ENCODE results near the gene MAN1A1. TPM values are rescaled to one million over a fixed set of nuclear protein-coding genes. Genes with fewer than 3 reads are reported as not detected.

MAN1A1 gene
- total RNA-seq, 2 donors from 2014 or later = 41.7 to 43.7 TPM

DNA sequence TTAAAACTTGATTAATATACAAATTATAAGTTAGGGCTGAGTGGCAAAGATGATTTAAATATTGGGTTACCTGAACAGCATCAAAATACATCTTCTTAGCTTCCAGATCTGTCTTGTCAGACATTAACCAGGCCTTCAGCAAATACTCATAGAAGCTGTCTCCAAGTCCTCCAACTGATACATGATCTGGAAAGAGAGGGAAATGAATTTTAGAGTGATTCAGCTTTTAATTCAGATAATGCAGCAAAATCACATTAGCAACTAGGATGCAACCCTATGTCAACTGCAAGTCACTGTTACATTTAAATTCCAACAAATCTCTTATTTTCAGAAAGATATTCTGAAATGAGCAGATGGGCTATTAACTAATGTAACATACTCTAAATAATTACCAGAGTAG lies 155.9 kb downstream of the MAN1A1 start:
- no peaks in the 10 kb centered on the region for H3K27me3 ChIP-seq (ENCODE audit: control insufficient read depth, insufficient read depth, low read length, poor library complexity, severe bottlenecking)
- TF ChIP-seq, protein P1, sequence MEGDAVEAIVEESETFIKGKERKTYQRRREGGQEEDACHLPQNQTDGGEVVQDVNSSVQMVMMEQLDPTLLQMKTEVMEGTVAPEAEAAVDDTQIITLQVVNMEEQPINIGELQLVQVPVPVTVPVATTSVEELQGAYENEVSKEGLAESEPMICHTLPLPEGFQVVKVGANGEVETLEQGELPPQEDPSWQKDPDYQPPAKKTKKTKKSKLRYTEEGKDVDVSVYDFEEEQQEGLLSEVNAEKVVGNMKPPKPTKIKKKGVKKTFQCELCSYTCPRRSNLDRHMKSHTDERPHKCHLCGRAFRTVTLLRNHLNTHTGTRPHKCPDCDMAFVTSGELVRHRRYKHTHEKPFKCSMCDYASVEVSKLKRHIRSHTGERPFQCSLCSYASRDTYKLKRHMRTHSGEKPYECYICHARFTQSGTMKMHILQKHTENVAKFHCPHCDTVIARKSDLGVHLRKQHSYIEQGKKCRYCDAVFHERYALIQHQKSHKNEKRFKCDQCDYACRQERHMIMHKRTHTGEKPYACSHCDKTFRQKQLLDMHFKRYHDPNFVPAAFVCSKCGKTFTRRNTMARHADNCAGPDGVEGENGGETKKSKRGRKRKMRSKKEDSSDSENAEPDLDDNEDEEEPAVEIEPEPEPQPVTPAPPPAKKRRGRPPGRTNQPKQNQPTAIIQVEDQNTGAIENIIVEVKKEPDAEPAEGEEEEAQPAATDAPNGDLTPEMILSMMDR (conservative IDR thresholded peaks at IDR 0.05) = no peak
- no peak overlapping the region for H3K9ac ChIP-seq (ENCODE audit: extremely low read depth, low read length, poor library complexity, severe bottlenecking)
- Mint-ChIP-seq H3K4me1 (peaks cover 14% of the 10 kb centered on the region), H3K4me3 (no peak overlapping the region), H3K27ac (no peak overlapping the region), H3K27me3 (ENCODE audit: insufficient read depth) (no peaks in the 10 kb centered on the region), H3K9me3 (no peaks in the 10 kb centered on the region), H3K36me3 (ENCODE audit: low read depth) (peaks cover 67% of the 10 kb centered on the region)
- no peak overlapping the region for H3K4me3 ChIP-seq (ENCODE audit: low read length)
- no peak overlapping the region for H3K27ac ChIP-seq (ENCODE audit: low read depth, low read length)
- H3K9me3 ChIP-seq (ENCODE audit: control insufficient read depth, low read length) = no peaks in the 10 kb centered on the region
- DNase-seq = no peak
- H3K4me1 ChIP-seq (ENCODE audit: control insufficient read depth, insufficient read depth, low read length) = no peaks in the 10 kb centered on the region
- H3K36me3 ChIP-seq (ENCODE audit: control insufficient read depth, insufficient read depth, low read length) = peaks cover 69% of the 10 kb centered on the region

DNA sequence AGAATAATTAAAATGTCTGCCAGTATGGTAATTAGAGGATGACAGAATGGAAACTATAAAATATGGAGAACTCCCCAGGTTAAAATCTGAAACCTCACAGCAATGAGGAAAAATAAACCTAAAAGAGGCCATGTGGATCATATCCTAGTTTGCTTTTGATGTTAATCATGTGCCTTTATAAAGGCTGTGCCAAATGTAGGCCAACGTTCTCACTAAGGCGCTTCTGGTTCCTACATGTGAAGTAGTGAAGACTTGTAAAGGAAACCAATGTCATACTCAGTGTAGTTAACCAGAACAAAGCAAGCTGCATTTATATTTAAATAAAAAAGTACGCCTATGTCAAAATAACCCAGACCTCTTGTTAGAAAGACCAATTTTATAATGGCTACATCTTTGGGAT lies 157.4 kb downstream of the MAN1A1 start:
- Mint-ChIP-seq H3K4me1 (peaks cover 19% of the 10 kb centered on the region), H3K27me3 (ENCODE audit: insufficient read depth) (no peaks in the 10 kb centered on the region), H3K27ac (no peak overlapping the region), H3K9me3 (no peaks in the 10 kb centered on the region), H3K36me3 (ENCODE audit: low read depth) (peaks cover 77% of the 10 kb centered on the region), H3K4me3 (no peak overlapping the region)
- 93 to 100% methylated on average over 2 to 3 of the region's 3 CpGs for WGBS, 2 experiments (ENCODE audit: insufficient coverage in 1 of 2, insufficient read length in 1 of 2)
- Histone ChIP-seq H3K4me1 (ENCODE audit: control insufficient read depth, insufficient read depth, low read length) (no peaks in the 10 kb centered on the region), H3K27me3 (ENCODE audit: control insufficient read depth, insufficient read depth, low read length, poor library complexity, severe bottlenecking) (no peaks in the 10 kb centered on the region), H3K9ac (ENCODE audit: extremely low read depth, low read length, poor library complexity, severe bottlenecking) (no peak overlapping the region), H3K27ac (ENCODE audit: low read depth, low read length) (no peak overlapping the region), H3K4me3 (ENCODE audit: low read length) (no peak overlapping the region), H3K9me3 (ENCODE audit: control insufficient read depth, low read length) (no peaks in the 10 kb centered on the region), H3K36me3 (ENCODE audit: control insufficient read depth, insufficient read depth, low read length) (peaks cover 82% of the 10 kb centered on the region)
- DNase-seq = no peak
- TF ChIP-seq, protein P1 (conservative IDR thresholded peaks at IDR 0.05) = no peak

DNA sequence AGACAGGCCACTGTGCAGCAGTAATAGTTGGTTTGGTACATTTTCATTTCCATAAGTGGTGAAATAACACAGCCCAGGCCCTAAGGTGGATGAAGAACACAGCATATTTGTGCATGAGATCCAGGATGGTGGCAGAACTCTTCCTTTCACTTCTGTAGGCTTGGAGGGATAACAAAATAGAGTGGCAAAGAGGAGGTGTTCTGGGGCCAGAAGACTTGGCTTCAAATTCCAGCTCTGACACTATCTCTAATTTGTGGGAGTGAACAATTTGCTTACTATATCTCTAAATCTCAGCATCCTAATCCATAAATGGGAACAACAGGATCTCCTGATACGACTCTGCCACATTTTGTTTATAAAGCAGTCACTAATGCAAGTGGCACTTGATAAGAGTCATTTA lies 159.4 kb downstream of the MAN1A1 start:
- TF ChIP-seq, protein P1 (conservative IDR thresholded peaks at IDR 0.05) = no peak
- no peak overlapping the region for H3K4me3 Mint-ChIP-seq
- H3K9ac ChIP-seq (ENCODE audit: extremely low read depth, low read length, poor library complexity, severe bottlenecking) = no peak overlapping the region
- H3K36me3 Mint-ChIP-seq (ENCODE audit: low read depth) = peaks cover 78% of the 10 kb centered on the region
- no peak for DNase-seq
- H3K27me3 Mint-ChIP-seq (ENCODE audit: insufficient read depth) = no peaks in the 10 kb centered on the region
- no peak overlapping the region for H3K27ac Mint-ChIP-seq
- no peak overlapping the region for H3K27ac ChIP-seq (ENCODE audit: low read depth, low read length)
- 85 to 89% methylated on average over 1 of the region's 1 CpG for WGBS, 2 experiments (ENCODE audit: insufficient coverage in 1 of 2, insufficient read length in 1 of 2)
- peaks cover 10% of the 10 kb centered on the region for H3K4me1 Mint-ChIP-seq
- peaks cover 87% of the 10 kb centered on the region for H3K36me3 ChIP-seq (ENCODE audit: control insufficient read depth, insufficient read depth, low read length)
- no peaks in the 10 kb centered on the region for H3K4me1 ChIP-seq (ENCODE audit: control insufficient read depth, insufficient read depth, low read length)
- H3K27me3 ChIP-seq (ENCODE audit: control insufficient read depth, insufficient read depth, low read length, poor library complexity, severe bottlenecking) = no peaks in the 10 kb centered on the region
- no peak overlapping the region for H3K4me3 ChIP-seq (ENCODE audit: low read length)
- H3K9me3 ChIP-seq (ENCODE audit: control insufficient read depth, low read length) = no peaks in the 10 kb centered on the region
- H3K9me3 Mint-ChIP-seq = no peaks in the 10 kb centered on the region
